ENCODE results near the gene RAB13. TPM values are rescaled to one million over a fixed set of nuclear protein-coding genes. Genes with fewer than 3 reads are reported as not detected.
"Not testable (repeated sequence)": the region's sequence is repeated elsewhere in the genome, so short reads cannot be mapped to it uniquely, and the experiment has no call there.

RAB13 gene
- total RNA-seq, 1 experiment from 2014 or later, result 122 TPM

DNA sequence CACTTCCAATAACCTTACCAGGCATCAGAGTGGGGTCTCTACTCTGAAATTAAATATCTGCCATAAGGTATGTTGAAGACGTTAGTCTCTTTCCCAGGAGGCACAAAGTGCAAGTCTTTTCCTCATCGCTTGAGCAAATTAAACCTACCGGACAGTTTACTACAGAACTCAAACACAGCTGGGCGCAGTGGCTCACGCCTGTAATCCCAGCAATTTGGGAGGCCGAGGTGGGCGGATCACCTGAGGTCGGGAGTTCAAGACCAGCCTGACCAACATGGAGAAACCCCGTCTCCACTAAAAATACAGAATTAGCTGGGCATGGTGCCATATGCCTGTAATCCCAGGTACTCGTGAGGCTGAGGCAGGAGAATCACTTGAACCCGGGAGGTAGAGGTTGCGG is 7.0 kb downstream of the RAB13 start:
- peaks cover 19 to 27% of the 10 kb centered on the region in 2 experiments for H3K4me1 Mint-ChIP-seq

More for the DNA sequence above, 7.0 kb downstream of the RAB13 start:
- H3K4ac ChIP-seq (ENCODE audit: low read depth, low read length); H3K27ac ChIP-seq (ENCODE audit: insufficient read length, low read depth, low read length); H3K23me2 ChIP-seq (ENCODE audit: insufficient read length, low read depth, low read length, poor library complexity, severe bottlenecking); H3K27me3 ChIP-seq (ENCODE audit: insufficient read depth, low read length); H3K23ac ChIP-seq (ENCODE audit: insufficient read length, low read depth, low read length); H3K79me1 ChIP-seq (ENCODE audit: insufficient read depth, low read depth, low read length, poor library complexity, severe bottlenecking); H2BK5ac ChIP-seq (ENCODE audit: insufficient read length, low read length); H2AK5ac ChIP-seq (ENCODE audit: insufficient read length, low read length); H4K91ac ChIP-seq (ENCODE audit: insufficient read length, low read depth, low read length); H3K79me2 ChIP-seq (ENCODE audit: insufficient read depth, low read length); H3K27me3 Mint-ChIP-seq (ENCODE audit: low read depth); H3K9me3 Mint-ChIP-seq; DNase-seq; H3K27ac Mint-ChIP-seq; H3K9me3 ChIP-seq (ENCODE audit: control insufficient read depth, low read depth, low read length); H3K14ac ChIP-seq (ENCODE audit: insufficient read depth, low read length); H2BK15ac ChIP-seq (ENCODE audit: low read depth, low read length); H2BK120ac ChIP-seq (ENCODE audit: low read depth, low read length, poor library complexity, severe bottlenecking); H2BK20ac ChIP-seq (ENCODE audit: low read depth, low read length, poor library complexity, severe bottlenecking); H3K9ac ChIP-seq (ENCODE audit: extremely low read depth, insufficient read length, low read length); H2AFZ ChIP-seq (ENCODE audit: low read length); H4K20me1 ChIP-seq (ENCODE audit: control insufficient read depth, insufficient read depth, insufficient read length); H3K4me1 ChIP-seq (ENCODE audit: insufficient read depth, low read length); H3K4me2 ChIP-seq (ENCODE audit: insufficient read depth, insufficient read length, low read length); H3K56ac ChIP-seq (ENCODE audit: insufficient read length, low read depth, low read length); H3K18ac ChIP-seq (ENCODE audit: insufficient read length, low read depth, low read length); H4K5ac ChIP-seq (ENCODE audit: insufficient read length, low read depth, low read length); H3T11ph ChIP-seq (ENCODE audit: low read length); H4K8ac ChIP-seq (replicated peaks; ENCODE audit: insufficient read length, low read depth, low read length); H2BK12ac ChIP-seq (ENCODE audit: insufficient read length, low read depth, low read length): not testable (repeated sequence)
- no CpG with 5 or more reads among the region's 12 CpGs for WGBS (ENCODE audit: extremely low coverage, insufficient read length, low lambda C conversion rate)
- H3K4me3 Mint-ChIP-seq, result peak overlapping the region in 1 of 2 experiments; percentile 99; a peak in 1 of 5 replicates
- H3K36me3 Mint-ChIP-seq (ENCODE audit: insufficient read depth in 1 of 3, low read depth in 3 of 3), result peaks cover 31 to 73% (median 57%) of the 10 kb centered on the region in 3 experiments

Data from H9 (cell line).